GM18873 (cell line): ENCODE measurements around the gene KIF5C.
"Not testable (repeated sequence)": the region's sequence is repeated elsewhere in the genome, so short reads cannot be mapped to it uniquely, and the experiment has no call there.

Experiments
- ATAC-seq: cut with Tn5 transposase; IDR thresholded peaks from one replicate; pipeline ENCODE4 v1.9.1; 2021; ENCODE audit warnings: mild to moderate bottlenecking, moderate library complexity, moderate number of reproducible peaks; ENCODE audit not compliant: unreplicated experiment, low FRiP score

KIF5C gene

GRCh38 chr2:148959745-148960144 is 84.7 kb downstream of the KIF5C start:
- no peak for ATAC-seq

GRCh38 chr2:148960483-148960882 is 85.5 kb downstream of the KIF5C start:
- no peak for ATAC-seq

- no peak for ATAC-seq
Measured at GRCh38 chr2:148963461-148963860, 88.4 kb downstream of the KIF5C start.

- ATAC-seq: no peak
Measured at GRCh38 chr2:148965623-148966437, 90.8 kb downstream of the KIF5C start.

- ATAC-seq: no peak
Measured at GRCh38 chr2:148966438-148966758, 91.4 kb downstream of the KIF5C start.

- no peak for ATAC-seq
Measured at GRCh38 chr2:148967056-148967455, 92.0 kb downstream of the KIF5C start.

GRCh38 chr2:148967578-148967977 is 92.6 kb downstream of the KIF5C start:
- no peak for ATAC-seq

GRCh38 chr2:148968301-148968700 is 93.3 kb downstream of the KIF5C start:
- ATAC-seq: no peak

GRCh38 chr2:148968776-148969319 is 93.8 kb downstream of the KIF5C start:
- no peak for ATAC-seq

- no peak for ATAC-seq
Measured at GRCh38 chr2:148969659-148970061, 94.6 kb downstream of the KIF5C start.

- ATAC-seq: no peak
Measured at GRCh38 chr2:148970385-148970784, 95.4 kb downstream of the KIF5C start.

- ATAC-seq: no peak
Measured at GRCh38 chr2:148971547-148971946, 96.5 kb downstream of the KIF5C start.

GRCh38 chr2:148974095-148974494 is 99.1 kb downstream of the KIF5C start:
- no peak for ATAC-seq

- no peak for ATAC-seq
Measured at GRCh38 chr2:148978026-148978685, 103.1 kb downstream of the KIF5C start.

- no peak for ATAC-seq
Measured at GRCh38 chr2:148978706-148979105, 103.7 kb downstream of the KIF5C start.

- no peak for ATAC-seq
Measured at GRCh38 chr2:148979164-148979918, 104.3 kb downstream of the KIF5C start.

GRCh38 chr2:148979919-148980277 is 104.9 kb downstream of the KIF5C start:
- ATAC-seq: no peak

- ATAC-seq: not testable (repeated sequence)
Measured at GRCh38 chr2:148980496-148980895, 105.5 kb downstream of the KIF5C start.

- ATAC-seq: no peak
Measured at GRCh38 chr2:148981324-148981723, 106.3 kb downstream of the KIF5C start.

GRCh38 chr2:148981781-148982180 is 106.8 kb downstream of the KIF5C start:
- ATAC-seq: no peak

GRCh38 chr2:148982282-148982681 is 107.3 kb downstream of the KIF5C start:
- ATAC-seq: no peak
